HK-2 (cell line): Measurements from ENCODE around the gene CDC6.

Source experiments
- DNase-seq: peaks from one replicate; pipeline ENCODE4 v3.0.0-alpha.2; 2018; ENCODE audit not compliant: unreplicated experiment

The CDC6 gene

DNA sequence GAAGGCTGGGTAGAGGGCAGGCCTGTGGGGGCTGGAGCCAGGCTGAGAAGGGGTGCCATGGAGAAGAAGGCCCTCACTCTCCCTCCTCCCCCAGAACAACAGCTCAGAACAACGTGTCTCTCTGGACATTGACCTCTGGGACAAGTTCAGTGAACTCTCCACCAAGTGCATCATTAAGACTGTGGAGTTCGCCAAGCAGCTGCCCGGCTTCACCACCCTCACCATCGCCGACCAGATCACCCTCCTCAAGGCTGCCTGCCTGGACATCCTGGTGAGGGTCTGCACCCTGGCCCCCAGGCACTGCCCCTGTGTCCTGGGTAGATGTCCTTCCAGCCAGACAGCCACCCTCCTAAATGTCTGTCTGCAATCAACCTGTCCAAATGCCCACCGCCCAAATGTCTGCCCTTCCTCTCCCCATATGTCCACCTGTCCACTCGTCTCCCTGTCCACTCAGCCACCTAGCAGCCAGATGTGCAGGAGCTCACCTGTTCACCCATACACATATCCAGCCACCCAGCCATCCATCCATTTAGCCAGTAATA lies 64.6 kb downstream of the CDC6 start:
- DNase-seq: no peak

DNA sequence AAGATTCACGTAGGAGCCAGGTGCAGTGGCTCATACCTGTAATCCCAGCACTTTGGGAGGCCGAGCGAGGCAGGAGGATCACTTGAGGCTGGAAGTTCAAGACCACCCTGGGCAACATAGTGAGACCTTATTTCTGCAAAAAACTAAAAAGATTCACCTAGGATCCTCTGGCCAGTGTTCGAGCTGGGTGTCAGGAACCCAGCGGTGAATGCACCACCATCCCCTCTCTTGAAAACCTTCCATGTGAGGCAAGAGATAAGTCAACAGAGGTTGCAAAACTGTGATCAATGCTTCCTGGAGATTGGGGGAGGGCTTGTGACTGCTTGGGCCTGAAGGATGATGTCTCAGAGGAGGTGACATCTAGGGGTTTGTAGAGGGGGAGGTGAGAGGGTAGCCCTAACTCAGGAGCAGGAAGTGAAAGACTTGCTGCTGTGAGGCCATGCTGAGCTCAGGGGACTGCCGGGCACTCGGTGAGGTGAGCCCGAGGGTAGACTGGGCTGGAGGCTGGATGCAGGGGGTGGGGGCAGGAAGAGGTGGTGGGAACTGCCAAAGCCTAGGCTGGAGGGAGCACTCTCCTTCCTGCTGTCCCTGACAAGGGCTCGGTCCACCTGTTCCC lies 65.2 kb downstream of the CDC6 start:
- no peak for DNase-seq
